GM19372 (cell line): ENCODE measurements around the gene RBM14.
"Not testable (repeated sequence)": the region's sequence is repeated elsewhere in the genome, so short reads cannot be mapped to it uniquely, and the experiment has no call there.

Experiments used
- ATAC-seq: cut with Tn5 transposase; IDR thresholded peaks from one replicate; pipeline ENCODE4 v1.9.1; 2021; ENCODE audit warnings: mild to moderate bottlenecking, low read depth, moderate library complexity; ENCODE audit not compliant: unreplicated experiment

Gene RBM14

DNA sequence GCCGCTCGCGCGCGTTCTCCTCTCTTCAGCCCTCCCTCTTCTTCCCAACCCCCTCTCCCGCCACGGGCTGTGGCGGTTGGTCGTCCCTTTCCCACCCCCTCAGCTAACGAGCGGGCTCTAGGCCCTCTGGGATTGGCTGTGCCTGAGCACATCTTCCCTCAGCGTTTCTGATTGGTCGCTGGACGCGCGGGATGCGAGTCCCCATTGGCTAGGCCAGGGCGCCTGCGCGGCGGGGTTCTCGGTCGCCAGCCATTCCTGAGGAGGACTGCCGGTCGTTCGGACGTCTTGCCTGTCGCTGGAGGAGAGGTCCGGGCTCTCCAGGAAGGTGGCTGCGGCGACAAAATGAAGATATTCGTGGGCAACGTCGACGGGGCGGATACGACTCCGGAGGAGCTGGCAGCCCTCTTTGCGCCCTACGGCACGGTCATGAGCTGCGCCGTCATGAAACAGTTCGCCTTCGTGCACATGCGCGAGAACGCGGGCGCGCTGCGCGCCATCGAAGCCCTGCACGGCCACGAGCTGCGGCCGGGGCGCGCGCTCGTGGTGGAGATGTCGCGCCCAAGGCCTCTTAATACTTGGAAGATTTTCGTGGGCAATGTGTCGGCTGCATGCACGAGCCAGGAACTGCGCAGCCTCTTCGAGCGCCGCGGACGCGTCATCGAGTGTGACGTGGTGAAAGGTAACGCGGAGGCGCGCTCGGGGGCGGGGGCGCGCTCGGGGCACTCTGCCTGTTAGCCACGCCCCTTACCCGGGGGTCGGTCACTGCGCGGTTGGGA, at the start of gene RBM14:
Gene RBM14 (plus strand): TSS at position 252 of the 776 bp plus-strand sequence. CDS start 91 bp downstream, at position 343.
- ATAC-seq = peak; percentile 88

DNA sequence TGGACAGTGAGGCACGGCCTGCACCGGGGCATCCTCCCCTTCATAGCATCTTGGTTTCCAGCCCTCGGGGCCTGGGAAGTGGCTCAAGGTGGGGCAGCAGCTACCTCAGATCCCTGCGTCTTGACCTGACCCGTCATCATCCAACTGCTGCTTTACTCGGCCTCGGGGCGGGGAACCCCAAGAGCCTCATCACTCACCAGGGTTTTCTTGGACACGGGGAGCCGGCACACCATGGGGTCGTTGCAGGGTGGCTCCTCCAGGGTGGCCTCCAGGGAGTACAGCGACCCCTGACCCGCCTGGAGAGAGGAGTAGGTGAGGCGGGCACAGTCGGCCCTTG, 48.7 kb upstream of the RBM14 start:
- ATAC-seq = no peak

DNA sequence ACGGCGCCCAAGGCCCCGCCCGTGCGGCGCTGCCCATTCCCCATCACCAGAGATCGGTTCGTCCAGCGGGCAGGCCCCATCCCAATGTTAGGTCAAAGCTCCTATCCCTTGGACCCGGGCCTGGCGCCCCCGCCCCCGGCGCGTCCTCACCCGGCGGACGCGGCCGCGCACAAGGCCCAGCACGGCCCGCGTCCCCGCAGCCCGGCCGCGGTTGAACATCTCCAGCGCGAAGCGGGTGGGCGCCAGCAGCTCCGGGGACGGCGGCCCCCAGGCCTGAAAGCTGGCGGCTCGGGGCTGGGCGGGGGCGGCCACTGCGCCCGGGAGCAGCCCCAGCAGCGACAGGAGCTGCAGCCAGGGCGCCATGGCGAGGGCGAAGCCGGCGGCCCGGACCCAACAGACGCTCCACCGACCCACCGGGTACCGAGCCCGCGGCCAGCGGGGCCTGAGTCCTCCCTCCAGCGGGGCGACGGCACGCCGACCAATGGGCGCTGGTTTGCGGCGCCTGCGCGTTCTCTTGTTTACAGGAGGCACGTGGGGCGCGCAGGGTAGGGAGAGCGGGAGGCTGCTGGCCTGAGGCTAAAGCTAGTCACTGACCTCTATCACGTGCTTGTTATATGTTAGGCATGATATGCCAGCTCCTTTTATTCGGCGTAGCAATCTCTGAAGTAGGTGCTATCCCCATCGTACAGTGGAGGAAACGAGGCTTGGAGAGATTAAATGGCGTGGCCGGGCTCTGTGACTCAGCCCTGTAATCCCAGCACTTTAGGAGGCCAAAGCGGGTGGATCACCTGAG, 48.1 kb upstream of the RBM14 start, which contains the start of gene CTSF:
Gene CTSF (minus strand): TSS at position 483 of the 793 bp plus-strand sequence. CDS start 120 bp downstream, at position 363.
- ATAC-seq = no peak

DNA sequence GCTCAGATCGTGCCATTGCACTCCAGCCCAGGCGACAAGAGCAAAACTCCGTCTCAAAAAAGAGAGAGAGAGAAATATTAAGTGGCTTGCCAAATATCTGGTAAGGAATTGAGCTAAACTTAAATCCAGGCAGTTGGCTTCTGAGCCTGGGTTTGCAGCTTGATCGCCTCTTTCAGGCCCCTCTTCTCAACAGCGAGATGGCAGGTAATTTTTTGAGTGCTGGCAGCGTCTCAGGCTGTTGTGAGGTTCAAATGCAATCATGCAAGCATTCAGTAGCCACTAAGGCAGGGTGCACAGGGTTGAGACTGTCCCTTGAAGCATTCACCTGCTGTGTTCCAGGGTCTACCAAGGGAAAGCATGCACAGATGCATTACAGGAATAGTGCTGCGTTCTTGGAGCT, 47.4 kb upstream of the RBM14 start:
- ATAC-seq = no peak

DNA sequence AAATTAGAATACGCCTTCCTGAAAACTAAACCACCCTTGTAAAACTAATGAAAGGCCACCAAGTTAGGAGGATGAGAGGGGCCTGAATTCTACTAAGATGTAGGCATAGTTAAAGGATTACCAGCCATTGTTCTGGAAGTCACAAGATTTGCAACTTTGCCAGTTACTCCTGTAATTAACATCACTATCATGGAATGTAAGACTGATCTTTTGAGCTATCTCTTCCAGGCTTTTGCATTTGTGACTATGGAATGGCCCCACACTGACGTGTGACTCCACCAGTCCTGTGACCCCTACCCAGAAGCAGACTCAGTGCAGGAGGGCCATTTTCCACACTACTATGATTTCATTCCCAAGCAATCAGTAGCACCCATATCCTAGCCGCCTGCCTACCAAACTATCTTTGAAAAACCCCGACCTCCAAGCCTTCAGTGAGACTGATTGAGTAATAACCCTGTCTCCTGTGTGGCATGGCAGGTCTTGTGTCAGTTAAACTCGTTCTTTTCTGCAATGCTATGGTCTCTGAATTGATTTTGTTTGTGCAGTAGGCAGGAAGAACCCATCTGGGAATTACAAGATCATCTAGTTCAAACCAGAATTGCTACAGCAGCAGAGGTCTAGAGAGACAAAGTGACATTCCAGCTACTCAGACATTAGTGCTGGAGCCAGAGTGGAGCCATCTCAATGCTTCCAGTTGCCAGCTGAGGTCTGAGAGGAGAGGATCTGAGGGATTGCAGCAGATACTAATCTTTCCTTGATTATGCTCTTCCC, 46.2 kb upstream of the RBM14 start:
- no peak for ATAC-seq

DNA sequence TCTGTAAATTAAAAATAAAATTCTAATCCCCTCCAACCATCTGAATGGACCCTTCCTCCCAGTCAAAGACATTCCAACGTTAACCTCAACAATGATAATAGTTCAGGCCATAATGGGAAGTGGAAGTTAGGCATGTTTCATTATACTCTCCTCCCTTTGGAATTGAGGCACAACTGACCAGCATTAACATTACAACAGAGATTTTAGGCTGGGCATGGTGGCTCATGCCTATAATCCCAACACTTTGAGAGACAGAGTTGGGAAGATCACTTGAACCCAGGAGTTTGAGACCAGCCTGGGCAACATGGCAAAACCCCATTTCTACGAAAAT, 45.6 kb upstream of the RBM14 start:
- no peak for ATAC-seq

GRCh38 chr11:66579017-66579606, 37.3 kb upstream of the RBM14 start:
- ATAC-seq = no peak

- ATAC-seq = no peak
These were observed 35.6 kb upstream of the RBM14 start for GRCh38 chr11:66580803-66581202.

- no peak for ATAC-seq
These were observed 35.2 kb upstream of the RBM14 start for GRCh38 chr11:66581261-66581660.

DNA sequence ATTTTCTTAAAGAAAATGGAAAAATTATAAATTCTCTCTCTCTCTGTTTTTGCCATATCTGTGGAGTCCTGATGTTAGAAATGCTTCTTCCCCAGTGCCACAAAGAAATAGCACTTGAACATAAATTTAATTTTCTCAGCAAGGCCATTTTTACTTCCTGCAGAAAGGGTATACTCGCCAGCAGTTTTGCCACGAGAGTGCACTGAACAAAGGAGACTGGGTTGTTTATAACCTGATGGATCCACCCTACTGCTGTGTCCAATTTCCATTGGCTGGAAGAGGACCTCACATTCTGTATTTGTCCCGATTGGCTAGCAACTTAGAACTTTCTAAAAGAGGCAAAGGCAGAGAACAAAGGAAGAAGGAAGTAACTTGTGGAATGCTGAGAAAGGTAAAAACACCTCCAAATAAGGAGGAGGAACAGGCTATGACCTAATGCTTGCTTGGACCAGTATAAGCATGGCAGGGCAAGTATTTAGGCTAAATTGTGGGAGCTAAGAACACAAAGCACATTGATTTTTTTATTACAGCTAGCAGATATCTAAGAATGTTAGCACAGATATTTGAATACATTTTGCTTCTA, 33.8 kb upstream of the RBM14 start:
- not testable (repeated sequence) for ATAC-seq

GRCh38 chr11:66585447-66585846, 31.0 kb upstream of the RBM14 start:
- not testable (repeated sequence) for ATAC-seq

DNA sequence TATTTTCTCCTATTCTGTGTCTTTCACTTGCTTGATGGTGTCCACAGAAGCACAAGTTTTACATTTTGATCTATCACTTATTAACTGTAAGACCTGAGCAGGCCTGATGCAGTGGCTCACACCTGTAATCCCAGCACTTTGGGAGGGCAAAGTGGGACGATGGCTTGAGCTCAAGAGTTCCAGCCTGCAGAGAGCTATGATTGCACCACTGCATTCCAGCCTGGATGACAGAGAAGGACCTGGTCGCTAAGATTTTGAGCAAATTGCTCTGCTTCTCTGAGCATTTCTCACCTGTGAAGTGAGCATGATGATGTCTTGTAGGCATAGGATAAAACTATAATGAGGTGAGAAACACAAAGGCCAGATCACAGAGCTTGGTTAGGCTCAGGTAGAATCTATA, 30.3 kb upstream of the RBM14 start:
- ATAC-seq = no peak

- not testable (repeated sequence) for ATAC-seq
These were observed 27.1 kb upstream of the RBM14 start for GRCh38 chr11:66589315-66589714.

- no peak for ATAC-seq
These were observed 26.3 kb upstream of the RBM14 start for GRCh38 chr11:66589996-66590675.

DNA sequence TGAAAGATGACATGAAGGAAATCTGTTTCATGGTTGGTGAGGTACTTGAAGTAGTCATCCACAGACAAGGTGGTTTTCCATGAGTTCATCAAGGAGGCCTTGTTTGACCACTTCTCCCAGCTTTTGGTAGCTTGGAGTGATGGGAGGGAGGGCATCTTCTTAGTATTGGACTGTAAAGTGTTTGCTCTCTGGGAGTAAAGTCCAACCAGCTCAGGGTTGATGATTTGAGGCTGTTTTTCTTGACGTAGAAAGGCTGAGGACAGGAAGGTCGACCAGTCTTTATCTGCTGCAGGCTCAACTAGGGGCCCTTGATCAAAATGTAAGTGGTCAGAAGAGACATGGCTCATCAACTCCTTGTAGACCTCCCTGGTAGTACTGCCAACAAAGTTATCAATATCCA, 25.3 kb upstream of the RBM14 start:
- ATAC-seq = no peak

DNA sequence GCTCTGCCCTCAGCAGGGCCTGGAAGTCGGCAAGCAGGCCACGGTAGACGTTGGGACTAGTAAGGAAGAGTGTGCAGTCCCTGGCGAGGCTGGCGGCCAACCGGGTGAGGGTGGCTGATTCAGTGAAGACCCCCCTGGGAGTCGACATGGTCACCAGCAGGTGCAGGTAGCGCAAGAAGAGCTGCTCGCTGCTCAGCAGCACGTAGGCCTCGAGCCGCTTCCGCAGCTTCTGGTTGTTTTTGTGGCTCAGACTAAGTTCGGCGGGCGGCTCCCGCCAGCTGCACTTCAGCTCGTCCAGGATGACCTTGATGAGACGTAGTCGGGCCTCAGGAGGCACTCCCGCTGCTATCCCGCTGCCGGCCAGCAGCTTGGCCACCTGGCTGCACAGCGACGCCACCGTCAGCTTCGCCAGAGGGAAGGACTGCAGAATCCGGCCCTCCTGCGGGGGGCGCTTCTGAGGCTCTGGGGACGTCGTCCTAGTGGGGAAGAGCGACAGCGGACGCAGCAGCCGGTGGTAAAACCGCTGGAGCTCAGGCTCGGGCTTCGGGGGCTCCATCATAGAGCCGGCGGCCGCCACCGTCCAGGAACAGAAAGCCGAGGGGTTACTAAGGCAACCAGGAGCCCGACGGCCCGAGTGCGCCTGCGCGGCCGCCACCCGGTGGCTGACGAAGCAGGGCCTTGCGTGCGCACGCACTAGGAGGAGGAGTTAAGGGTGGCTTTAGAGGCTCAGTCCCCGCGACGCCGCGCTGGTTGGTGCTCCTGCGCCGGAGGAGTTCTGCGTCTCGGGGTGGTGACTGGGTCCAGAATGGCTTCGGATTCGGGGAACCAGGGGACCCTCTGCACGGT, 23.8 kb upstream of the RBM14 start, which contains the start of the genes CCDC87 and CCS:
Gene CCDC87 (minus strand): TSS at position 607 of the 846 bp plus-strand sequence. CDS start 48 bp downstream, at position 559.
Gene CCS (plus strand): TSS at position 729 of the 846 bp plus-strand sequence. CDS start 77 bp downstream, at position 806.
- ATAC-seq = peak; percentile 91

DNA sequence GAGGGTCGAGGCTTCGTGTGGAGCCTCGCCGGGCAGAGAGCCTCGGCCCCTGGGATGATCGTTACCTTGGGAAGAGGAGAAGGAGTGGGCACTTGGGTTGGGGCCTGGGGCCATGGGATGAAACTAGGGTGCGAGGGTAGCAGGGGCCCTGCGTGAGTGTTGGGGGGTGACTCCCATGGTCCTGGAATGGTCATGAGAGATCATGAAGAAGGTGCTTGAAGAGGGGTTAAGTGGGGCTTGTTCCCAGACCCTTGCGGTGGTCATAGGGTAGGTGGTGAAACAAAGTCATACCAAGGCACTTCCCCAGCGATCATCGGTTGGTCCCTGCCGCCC, 23.2 kb upstream of the RBM14 start:
- ATAC-seq = peak; percentile 22

GRCh38 chr11:66593650-66594049, 22.8 kb upstream of the RBM14 start:
- no peak for ATAC-seq
